Measurements from ENCODE around the gene RPL31.

GRCh38 chr2:101004620-101005325, 2.7 kb downstream of the RPL31 start:
- TF ChIP-seq CTCF (IDR thresholded peaks at IDR 0.05; ENCODE audit: poor library complexity): no peak
- TF ChIP-seq EZH2phosphoT487 (IDR thresholded peaks at IDR 0.05; ENCODE audit: low read depth, severe bottlenecking, unreplicated experiment): no peak
- TF ChIP-seq EZH2 (IDR thresholded peaks at IDR 0.05; ENCODE audit: borderline replicate concordance): no peak

All from hepatocyte (in vitro differentiated cells).